K562 (cell line): ENCODE data around the gene IFNA2. TPM values are rescaled to one million over a fixed set of nuclear protein-coding genes. Genes with fewer than 3 reads are reported as not detected.
"Not testable (repeated sequence)": the region's sequence is repeated elsewhere in the genome, so short reads cannot be mapped to it uniquely, and the experiment has no call there.

Experiments
- ATAC-seq: fragments of 200-7000 bp; cut with Tn5 transposase; 3 replicates; pipeline ENCODE4 v1.9.1; 2020; ENCODE audit warnings: moderate library complexity
- BruUV-seq: library from RNA; stranded (reverse); fragments of 400-500 nt; replicated peaks from 2 replicates; lab custom pipeline; 2021; lab: Mats Ljungman, UMichigan
- CTCF ChIA-PET: fragments of 300-600 bp; formaldehyde crosslinking; extraction: SDS; loops from one replicate; lab custom pipeline; 2021; ENCODE audit warnings: low intra/inter-chr PET ratio; lab: Yijun Ruan, JAX
- POLR2A ChIA-PET: fragments of 300-600, 350-650 bp; sonication (Branson Sonifier 250); formaldehyde crosslinking; extraction: SDS; loops from one replicate; lab custom pipeline; 2021; ENCODE audit warnings: antibody characterized with exemption, inconsistent platforms; lab: Yijun Ruan, JAX
- DNase-seq, 4 experiments: peaks; one replicate each; pipeline versions ENCODE4 v3.0.0 to v3.0.0-alpha.2; 2011 to 2018; ENCODE audit warnings: low spot score in 3 of 4, mixed read lengths in 3 of 4; ENCODE audit errors: extremely low read depth in 1 of 4
- FAIRE-seq: peaks from 2 replicates; lab custom pipeline; 2011; peaks lifted over from hg19 to GRCh38; lab: Jason Lieb, UNC
- H2AFZ ChIP-seq: 2 replicates; pipeline ENCODE4 v1.6.0; 2011; ENCODE audit warnings: low read depth, low read length, control low read depth, inconsistent platforms
- H3K27ac ChIP-seq: fragments of 200-600 bp; 3 replicates; pipeline ENCODE4 v1.8.0; 2011; ENCODE audit warnings: low read depth, mild to moderate bottlenecking, control low read depth, inconsistent platforms, low read length, moderate library complexity, mixed read lengths; ENCODE audit errors: extremely low read depth
- H3K27me3 ChIP-seq, 2 experiments: fragments of 300-600 bp in 1 of 2; 2 replicates in 1 of 2; 3 replicates in 1 of 2; pipeline versions ENCODE4 v1.6.0 to v1.8.0; 2011; ENCODE audit warnings: inconsistent platforms in 2 of 2, low read length in 2 of 2, mild to moderate bottlenecking in 1 of 2, mixed read lengths in 1 of 2, moderate library complexity in 1 of 2; ENCODE audit not compliant: control insufficient read depth in 2 of 2, insufficient read depth in 2 of 2
- H3K36me3 ChIP-seq: fragments of 300-600 bp; 3 replicates; pipeline ENCODE4 v1.8.0; 2011; ENCODE audit warnings: mild to moderate bottlenecking, low read length, inconsistent platforms; ENCODE audit not compliant: control insufficient read depth, insufficient read depth
- H3K4me1 ChIP-seq, 2 experiments: fragments of 200-600 bp in 1 of 2; replicated peaks in 1 of 2; 2 replicates in 1 of 2; 3 replicates in 1 of 2; pipeline versions ENCODE4 v1.5.1 to v1.8.0; 2011; ENCODE audit warnings: inconsistent platforms in 2 of 2, low read length in 2 of 2, mild to moderate bottlenecking in 1 of 2, mixed read lengths in 1 of 2, moderate library complexity in 1 of 2; ENCODE audit not compliant: control insufficient read depth in 2 of 2, insufficient read depth in 2 of 2
- H3K4me2 ChIP-seq: 2 replicates; pipeline ENCODE4 v1.6.1; 2011; ENCODE audit warnings: low read length, control low read depth, inconsistent platforms, mixed read lengths; ENCODE audit not compliant: insufficient read depth
- H3K4me3 ChIP-seq: fragments of 200-600 bp; sonication (generic), shearing (Covaris generic); 2 replicates; pipeline ENCODE4 v1.5.1; 2016; ENCODE audit warnings: control low read depth, inconsistent platforms
- H3K79me2 ChIP-seq: fragments of 200-600 bp; 3 replicates; pipeline ENCODE4 v1.8.0; 2011; ENCODE audit warnings: low read length, inconsistent platforms; ENCODE audit not compliant: control insufficient read depth, insufficient read depth
- H3K9ac ChIP-seq, 2 experiments: 2 replicates each; pipeline versions ENCODE4 v1.6.0 to v1.6.1; 2011; ENCODE audit warnings: low read depth in 2 of 2, low read length in 2 of 2, control low read depth in 1 of 2, inconsistent platforms in 1 of 2, mild to moderate bottlenecking in 1 of 2, mixed read lengths in 1 of 2; ENCODE audit not compliant: insufficient read depth in 1 of 2
- H3K9me1 ChIP-seq: one replicate; pipeline ENCODE4 v1.6.0; 2011; ENCODE audit warnings: inconsistent platforms, mild to moderate bottlenecking, low read length, moderate library complexity; ENCODE audit not compliant: control insufficient read depth, insufficient read depth
- H3K9me3 ChIP-seq: replicated peaks from 2 replicates; pipeline ENCODE4 v1.5.1; 2011; ENCODE audit warnings: low read depth, low read length, inconsistent platforms; ENCODE audit not compliant: control insufficient read depth, insufficient read depth
- H4K20me1 ChIP-seq: replicated peaks from 2 replicates; pipeline ENCODE4 v1.6.1; 2011; ENCODE audit warnings: low read length, inconsistent platforms, mixed read lengths; ENCODE audit not compliant: control insufficient read depth, insufficient read depth
- ERF ChIP-seq: fragments of 450-650 bp; formaldehyde crosslinking; IDR thresholded peaks from 2 replicates; pipeline ENCODE4 v1.4.0; 2020; ENCODE audit warnings: mild to moderate bottlenecking, mixed read lengths
- MEIS2 ChIP-seq: fragments of 450-650 bp; IDR thresholded peaks from 2 replicates; pipeline ENCODE4 v1.6.1; 2014; ENCODE audit warnings: mild to moderate bottlenecking; ENCODE audit not compliant: partially characterized antibody
- MYNN ChIP-seq, 2 experiments: sonication (generic); formaldehyde crosslinking in 1 of 2; IDR thresholded peaks; 2 replicates each; pipeline versions ENCODE4 v1.5.0 to v1.6.1; 2016 to 2020; ENCODE audit warnings: antibody characterized with exemption in 1 of 2, missing genetic modification reagents in 1 of 2
- NR1H2 ChIP-seq: sonication (generic); formaldehyde crosslinking; IDR thresholded peaks from 2 replicates; pipeline ENCODE4 v1.4.0; 2020; ENCODE audit warnings: mild to moderate bottlenecking, missing genetic modification reagents
- POLR2A ChIP-seq: fragments of 450-650 bp; conservative IDR thresholded peaks from 2 replicates; pipeline ENCODE4 v1.6.1; 2016
- RBM25 ChIP-seq: fragments of 200-400 bp; formaldehyde crosslinking; IDR thresholded peaks from 2 replicates; pipeline ENCODE4 v1.6.1; 2018; ENCODE audit warnings: low read length, low read depth, moderate library complexity; ENCODE audit not compliant: severe bottlenecking
- SMARCE1 ChIP-seq: fragments of 450-650 bp; IDR thresholded peaks from 2 replicates; pipeline ENCODE4 v1.7.1; 2016; ENCODE audit warnings: mild to moderate bottlenecking
- TAF7 ChIP-seq: fragments of 450-650 bp; IDR thresholded peaks from 2 replicates; pipeline ENCODE4 v1.6.1; 2016; ENCODE audit warnings: missing genetic modification characterization, missing compliant biosample characterization
- WGBS: fragments of 100-300 bp; shearing (Covaris generic); methylation state at CpG from one replicate; pipeline ENCODE4 v1.1.6; 2016; ENCODE audit warnings: low coverage, mixed read lengths; ENCODE audit not compliant: insufficient coverage; ENCODE audit errors: missing lambda C conversion rate; 5-methylcytosine and 5-hydroxymethylcytosine counted together
- in situ Hi-C: fragments of 300-500 bp; cut with MboI; formaldehyde crosslinking; loops from 4 replicates; pipeline ENCODE4 v1.15.0; 2018; ENCODE audit warnings: inconsistent platforms, mixed read lengths
- intact Hi-C: fragments of 100-400 bp; cut with micrococcal nuclease; formaldehyde crosslinking; loops from 2 replicates; pipeline ENCODE4 v1.14.2; 2022
- polyA plus RNA-seq, 8 experiments: library from polyadenylated mRNA; depleted of rRNA in 4 of 8; stranded (reverse) in 5 of 8; unstranded in 3 of 8; fragments of >200 nt; fragmentation: Nextera tagmentation in 2 of 8; fragmentation: Illumina TruSeq in 1 of 8; extraction: Ambion mirVana in 2 of 8; extraction: Trizol in 1 of 8; gene quantifications; 2 replicates each; pipeline versions ENCODE4 v1.2.1 to v1.2.3, GENCODE V29; 2011 to 2014; ENCODE audit warnings: inconsistent platforms in 1 of 8, missing spikeins in 1 of 8
- total RNA-seq, 7 experiments: library from RNA; depleted of rRNA in 6 of 7; stranded (reverse); fragments of >200 nt in 6 of 7; fragmentation: Illumina TruSeq in 2 of 7; extraction: Trizol in 2 of 7; gene quantifications; 2 replicates each; pipeline versions ENCODE4 v1.2.1 to v1.2.3, GENCODE V29; 2011 to 2021; ENCODE audit warnings: low replicate concordance in 1 of 7
- TF ChIP-seq, protein P1 (sequence below): IDR thresholded peaks from 3 replicates; pipeline ENCODE4 v1.6.1; 2011; ENCODE audit warnings: borderline replicate concordance, mild to moderate bottlenecking; ENCODE audit not compliant: insufficient read length, insufficient read depth
- TF ChIP-seq, protein P2 (sequence below): fragments of 250-450 bp; sonication (Bioruptor Pico); IDR thresholded peaks from 2 replicates; pipeline ENCODE4 v1.4.0; 2020; ENCODE audit warnings: mild to moderate bottlenecking

The IFNA2 gene
- total and polyA plus RNA-seq, 9 of the 15 experiments (the other 6 are each of a cell fraction or from before 2014, with no cell fraction given): not detected

DNA sequence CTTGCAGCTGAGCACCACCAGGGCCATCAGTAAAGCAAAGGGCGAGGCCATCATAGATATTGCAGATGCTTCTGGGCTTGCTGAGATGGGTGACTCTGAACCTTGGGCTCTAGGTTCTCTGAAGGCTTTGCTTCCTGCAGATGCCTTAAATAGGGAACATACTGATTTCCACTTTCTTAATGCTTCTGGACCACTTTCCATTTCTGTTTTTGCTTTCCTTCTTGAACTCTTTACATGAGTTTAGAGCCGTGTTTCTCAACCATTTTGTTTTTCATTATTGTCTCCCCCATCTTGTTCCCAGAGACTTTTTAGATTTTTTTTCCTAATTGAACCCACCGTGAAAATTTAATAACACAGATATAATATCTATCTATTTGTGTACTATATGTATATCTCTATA is 17.2 kb downstream of the IFNA2 start, which contains the start of gene IFNA13:
Gene IFNA13, minus strand, starts transcription at position 101 of the 400 bp plus-strand sequence. Its CDS starts 47 bp downstream, at position 54.
- H3K4me1 ChIP-seq: no peaks in the 10 kb centered on the region
- DNase-seq: no peak
- no peak within 1 kb of the TSS for H3K27ac ChIP-seq
- CTCF ChIA-PET: no interaction called here
- no CpG with 5 or more reads among the region's 3 CpGs for WGBS
- ATAC-seq: no peak
- H3K79me2 ChIP-seq: no peaks in the 10 kb centered on the region
- H3K36me3 ChIP-seq: no peaks in the 10 kb centered on the region
- no peaks in the 10 kb centered on the region for H3K27me3 ChIP-seq
- H3K4me2 ChIP-seq: no peak within 1 kb of the TSS
- FAIRE-seq: no peak
- no peak within 1 kb of the TSS for H3K4me3 ChIP-seq
- H2AFZ ChIP-seq: no peak within 1 kb of the TSS
- no peaks in the 10 kb centered on the region for H3K9me3 ChIP-seq
- H3K9me1 ChIP-seq: no peaks in the 10 kb centered on the region
- no TSS peak for BruUV-seq
- H4K20me1 ChIP-seq: no peaks in the 10 kb centered on the region
- intact Hi-C loops: no loop called here
- in situ Hi-C loops: no loop called here
- H3K9ac ChIP-seq: no peak within 1 kb of the TSS
- TF ChIP-seq SMARCE1: no peak
- no peak for TF ChIP-seq ERF (CRISPR knock-in tag)
- TF ChIP-seq, protein P1, sequence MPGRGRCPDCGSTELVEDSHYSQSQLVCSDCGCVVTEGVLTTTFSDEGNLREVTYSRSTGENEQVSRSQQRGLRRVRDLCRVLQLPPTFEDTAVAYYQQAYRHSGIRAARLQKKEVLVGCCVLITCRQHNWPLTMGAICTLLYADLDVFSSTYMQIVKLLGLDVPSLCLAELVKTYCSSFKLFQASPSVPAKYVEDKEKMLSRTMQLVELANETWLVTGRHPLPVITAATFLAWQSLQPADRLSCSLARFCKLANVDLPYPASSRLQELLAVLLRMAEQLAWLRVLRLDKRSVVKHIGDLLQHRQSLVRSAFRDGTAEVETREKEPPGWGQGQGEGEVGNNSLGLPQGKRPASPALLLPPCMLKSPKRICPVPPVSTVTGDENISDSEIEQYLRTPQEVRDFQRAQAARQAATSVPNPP: no peak
- no peak for TF ChIP-seq MEIS2
- no peak for TF ChIP-seq TAF7
- no peak for TF ChIP-seq MYNN (IDR thresholded peaks at IDR 0.05)
- TF ChIP-seq MYNN (CRISPR knock-in tag; IDR thresholded peaks at IDR 0.05): no peak
- TF ChIP-seq NR1H2 (CRISPR knock-in tag): no peak
- no peak for TF ChIP-seq RBM25
- TF ChIP-seq, protein P2, sequence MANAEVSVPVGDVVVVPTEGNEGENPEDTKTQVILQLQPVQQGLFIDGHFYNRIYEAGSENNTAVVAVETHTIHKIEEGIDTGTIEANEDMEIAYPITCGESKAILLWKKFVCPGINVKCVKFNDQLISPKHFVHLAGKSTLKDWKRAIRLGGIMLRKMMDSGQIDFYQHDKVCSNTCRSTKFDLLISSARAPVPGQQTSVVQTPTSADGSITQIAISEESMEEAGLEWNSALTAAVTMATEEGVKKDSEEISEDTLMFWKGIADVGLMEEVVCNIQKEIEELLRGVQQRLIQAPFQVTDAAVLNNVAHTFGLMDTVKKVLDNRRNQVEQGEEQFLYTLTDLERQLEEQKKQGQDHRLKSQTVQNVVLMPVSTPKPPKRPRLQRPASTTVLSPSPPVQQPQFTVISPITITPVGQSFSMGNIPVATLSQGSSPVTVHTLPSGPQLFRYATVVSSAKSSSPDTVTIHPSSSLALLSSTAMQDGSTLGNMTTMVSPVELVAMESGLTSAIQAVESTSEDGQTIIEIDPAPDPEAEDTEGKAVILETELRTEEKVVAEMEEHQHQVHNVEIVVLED (CRISPR knock-in tag): no peak
- no peak for TF ChIP-seq POLR2A
- TF ChIP-seq, all 486 proteins: peak for 0
- POLR2A ChIA-PET: no interaction called here

DNA sequence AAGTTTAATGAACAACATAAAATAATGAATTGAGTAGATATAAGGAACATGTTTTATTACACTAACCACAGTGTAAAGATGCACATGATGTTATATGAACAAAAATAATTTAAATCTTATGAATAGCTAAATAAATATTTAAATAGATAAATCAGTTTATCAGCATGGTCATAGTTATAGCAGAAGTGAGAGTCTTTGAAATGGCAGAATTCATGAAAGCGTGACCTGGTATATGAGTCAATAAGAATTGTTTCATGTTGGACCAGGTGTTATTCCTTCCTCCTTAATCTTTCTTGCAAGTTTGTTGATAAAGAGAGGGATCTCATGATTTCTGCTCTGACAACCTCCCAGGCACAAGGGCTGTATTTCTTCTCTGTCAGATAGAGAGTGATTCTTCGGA is 18.0 kb downstream of the IFNA2 start:
- H3K4me3 ChIP-seq, H3K79me2 ChIP-seq, ATAC-seq, H3K27ac ChIP-seq, H3K36me3 ChIP-seq, H4K20me1 ChIP-seq, BruUV-seq, H3K4me2 ChIP-seq, POLR2A ChIA-PET, H3K9me1 ChIP-seq, CTCF ChIA-PET, intact Hi-C loops, H2AFZ ChIP-seq, H3K9ac ChIP-seq, FAIRE-seq, DNase-seq, H3K4me1 ChIP-seq, in situ Hi-C loops, H3K27me3 ChIP-seq, H3K9me3 ChIP-seq: not testable (repeated sequence)
- no CpG with 5 or more reads among the region's 2 CpGs for WGBS
